HepG2 (cell line): Measurements from ENCODE around the gene RPL36. TPM values are rescaled to one million over a fixed set of nuclear protein-coding genes. Genes with fewer than 3 reads are reported as not detected.

Experiments
- ATAC-seq: fragments of 200-7000 bp; cut with Tn5 transposase; 3 replicates; pipeline ENCODE4 v1.9.1; 2020; ENCODE audit warnings: mild to moderate bottlenecking, moderate library complexity
- BruUV-seq: library from RNA; stranded (reverse); fragments of 400-500 nt; replicated peaks from 2 replicates; lab custom pipeline; 2021; lab: Mats Ljungman, UMichigan
- CTCF ChIA-PET: fragments of 300-600 bp; formaldehyde crosslinking; extraction: SDS; loops from one replicate; lab custom pipeline; 2021; ENCODE audit warnings: low total read pairs, inconsistent platforms, low intra/inter-chr PET ratio; lab: Yijun Ruan, JAX
- POLR2A ChIA-PET: fragments of 350-600 bp; sonication (Branson Sonifier 250); formaldehyde crosslinking; loops from one replicate; lab custom pipeline; 2020; ENCODE audit warnings: antibody characterized with exemption, inconsistent platforms; lab: Yijun Ruan, JAX
- DNase-seq: peaks from one replicate; pipeline ENCODE4 v3.0.0-alpha.2; 2015; ENCODE audit warnings: low spot score
- FAIRE-seq: peaks from 3 replicates; lab custom pipeline; 2011; peaks lifted over from hg19 to GRCh38; lab: Jason Lieb, UNC
- H2AFZ ChIP-seq: one replicate; pipeline ENCODE4 v1.6.1; 2011; ENCODE audit warnings: low read length, inconsistent platforms
- H3K27ac ChIP-seq: fragments of 300-600 bp; 3 replicates; pipeline ENCODE4 v1.8.0; 2011; ENCODE audit warnings: mixed run types, mild to moderate bottlenecking, mixed read lengths, low read length, inconsistent platforms; ENCODE audit not compliant: insufficient read depth; ENCODE audit errors: extremely low read length
- H3K27me3 ChIP-seq, 2 experiments: fragments of 200-600 bp in 1 of 2; 2 replicates in 1 of 2; 3 replicates in 1 of 2; pipeline versions ENCODE4 v1.6.0 to v1.8.0; 2011; ENCODE audit warnings: low read length in 2 of 2, mild to moderate bottlenecking in 2 of 2, moderate library complexity in 2 of 2, inconsistent platforms in 1 of 2; ENCODE audit not compliant: insufficient read depth in 2 of 2, control insufficient read depth in 1 of 2
- H3K36me3 ChIP-seq, 2 experiments: fragments of 200-600 bp in 1 of 2; replicated peaks in 1 of 2; 2 replicates in 1 of 2; 3 replicates in 1 of 2; pipeline versions ENCODE4 v1.5.1 to v1.8.0; 2011; ENCODE audit warnings: low read length in 2 of 2, inconsistent platforms in 1 of 2; ENCODE audit not compliant: insufficient read depth in 2 of 2, control insufficient read depth in 1 of 2
- H3K4me1 ChIP-seq: 2 replicates; pipeline ENCODE4 v1.5.1; 2012; ENCODE audit warnings: low read length, inconsistent platforms; ENCODE audit not compliant: insufficient read depth
- H3K4me2 ChIP-seq: 2 replicates; pipeline ENCODE4 v1.6.0; 2011; ENCODE audit warnings: low read depth, low read length, inconsistent platforms
- H3K4me3 ChIP-seq, 3 experiments: fragments of 200-600 bp in 1 of 3; sonication (generic), shearing (Covaris generic) in 1 of 3; replicated peaks in 1 of 3; 2 replicates each; pipeline ENCODE4 v1.5.1; 2011 to 2016; ENCODE audit warnings: low read length in 3 of 3, inconsistent platforms in 2 of 3, low read depth in 2 of 3, mild to moderate bottlenecking in 2 of 3, control low read depth in 1 of 3, mixed read lengths in 1 of 3; ENCODE audit not compliant: insufficient read depth in 1 of 3
- H3K79me2 ChIP-seq: one replicate; pipeline ENCODE4 v1.6.1; 2011; ENCODE audit warnings: low read length, inconsistent platforms; ENCODE audit not compliant: insufficient read depth
- H3K9ac ChIP-seq: 2 replicates; pipeline ENCODE4 v1.6.0; 2011; ENCODE audit warnings: mild to moderate bottlenecking, low read depth, low read length, inconsistent platforms; ENCODE audit not compliant: insufficient read depth
- H3K9me3 ChIP-seq: 2 replicates; pipeline ENCODE4 v1.5.1; 2012; ENCODE audit warnings: mild to moderate bottlenecking, low read length
- H4K20me1 ChIP-seq: 2 replicates; pipeline ENCODE4 v1.6.0; 2011; ENCODE audit warnings: inconsistent platforms, mild to moderate bottlenecking, low read length, moderate library complexity; ENCODE audit not compliant: insufficient read depth
- EZH2 ChIP-seq: conservative IDR thresholded peaks from 2 replicates; pipeline ENCODE4 v1.6.1; 2012; ENCODE audit warnings: mild to moderate bottlenecking, low read depth, low read length, moderate library complexity
- FOXA3 ChIP-seq: IDR thresholded peaks from 2 replicates; pipeline ENCODE4 v1.6.1; 2016; ENCODE audit warnings: missing genetic modification reagents, missing compliant biosample characterization
- HNRNPL ChIP-seq: fragments of 200-400 bp; formaldehyde crosslinking; IDR thresholded peaks from 2 replicates; pipeline ENCODE4 v1.6.1; 2017; ENCODE audit warnings: mild to moderate bottlenecking, low read depth, low read length
- RBM39 ChIP-seq: fragments of 200-400 bp; formaldehyde crosslinking; IDR thresholded peaks from one replicate; pipeline ENCODE4 v1.6.1; 2018; ENCODE audit warnings: antibody characterized with exemption, mild to moderate bottlenecking, low read depth, low read length; ENCODE audit not compliant: poor library complexity, severe bottlenecking
- SP140L ChIP-seq: sonication (generic); formaldehyde crosslinking; IDR thresholded peaks from 2 replicates; pipeline ENCODE4 v1.4.0; 2020; ENCODE audit warnings: missing genetic modification reagents, borderline replicate concordance
- TEF ChIP-seq: sonication (generic); formaldehyde crosslinking; IDR thresholded peaks from 2 replicates; pipeline ENCODE4 v1.5.0; 2020; ENCODE audit warnings: missing genetic modification reagents
- ZBTB20 ChIP-seq: sonication (generic); formaldehyde crosslinking; IDR thresholded peaks from 2 replicates; pipeline ENCODE4 v1.8.1; 2023; ENCODE audit warnings: missing genetic modification reagents, low read depth, mild to moderate bottlenecking, borderline replicate concordance
- ZC3H13 ChIP-seq: sonication (generic); formaldehyde crosslinking; IDR thresholded peaks from 2 replicates; pipeline ENCODE4 v1.8.1; 2023; ENCODE audit warnings: mild to moderate bottlenecking, missing genetic modification reagents, moderate library complexity
- ZNF326 ChIP-seq: sonication (generic); formaldehyde crosslinking; IDR thresholded peaks from 2 replicates; pipeline ENCODE4 v1.4.0; 2020; ENCODE audit warnings: missing genetic modification reagents, borderline replicate concordance
- ZNF331 ChIP-seq: sonication (generic); formaldehyde crosslinking; IDR thresholded peaks from 2 replicates; pipeline ENCODE4 v1.4.0; 2020; ENCODE audit warnings: missing genetic modification reagents
- WGBS: methylation state at CpG from one replicate; pipeline ENCODE4 v1.1.6; 2017; ENCODE audit warnings: low lambda C conversion rate; 5-methylcytosine and 5-hydroxymethylcytosine counted together
- in situ Hi-C: cut with HindIII; loops from 2 replicates; pipeline ENCODE4 v1.10.0; 2017; ENCODE audit warnings: low pct_unique_long_range_greater_than_20kb; ENCODE audit not compliant: extremely low pct_ligation_motif_present
- intact Hi-C: fragments of 100-400 bp; cut with micrococcal nuclease; formaldehyde crosslinking; loops from one replicate; pipeline ENCODE4 v1.10.0; 2022; ENCODE audit not compliant: unreplicated experiment
- polyA plus RNA-seq, 8 experiments: library from polyadenylated mRNA; depleted of rRNA in 3 of 8; stranded (reverse) in 7 of 8; unstranded in 1 of 8; fragments of >200 nt; fragmentation: Illumina TruSeq in 4 of 8; extraction: Trizol in 4 of 8; gene quantifications; 2 replicates each; pipeline versions ENCODE4 v1.2.1 to v1.2.3, GENCODE V29; 2011 to 2016; ENCODE audit warnings: low read depth in 4 of 8, missing spikeins in 1 of 8, mixed read lengths in 1 of 8; ENCODE audit not compliant: insufficient read depth in 1 of 8
- total RNA-seq, 5 experiments: library from RNA; depleted of rRNA; stranded (reverse); fragments of >200 nt; fragmentation: Illumina TruSeq; extraction: Trizol; gene quantifications; 2 replicates each; pipeline ENCODE4 v1.2.3, GENCODE V29; 2016; ENCODE audit warnings: low read depth in 1 of 5
- TF ChIP-seq, protein P1 (sequence below): IDR thresholded peaks from 2 replicates; pipeline ENCODE4 v1.6.1; 2016; ENCODE audit warnings: mild to moderate bottlenecking
- TF ChIP-seq, protein P2 (sequence below): sonication (generic); formaldehyde crosslinking; IDR thresholded peaks from 2 replicates; pipeline ENCODE4 v1.4.0; 2020; ENCODE audit warnings: missing genetic modification reagents

Gene RPL36
- total and polyA plus RNA-seq, 2 of the 13 experiments (the other 11 are each of a cell fraction or from before 2014, with no cell fraction given): 706 to 740 TPM

DNA sequence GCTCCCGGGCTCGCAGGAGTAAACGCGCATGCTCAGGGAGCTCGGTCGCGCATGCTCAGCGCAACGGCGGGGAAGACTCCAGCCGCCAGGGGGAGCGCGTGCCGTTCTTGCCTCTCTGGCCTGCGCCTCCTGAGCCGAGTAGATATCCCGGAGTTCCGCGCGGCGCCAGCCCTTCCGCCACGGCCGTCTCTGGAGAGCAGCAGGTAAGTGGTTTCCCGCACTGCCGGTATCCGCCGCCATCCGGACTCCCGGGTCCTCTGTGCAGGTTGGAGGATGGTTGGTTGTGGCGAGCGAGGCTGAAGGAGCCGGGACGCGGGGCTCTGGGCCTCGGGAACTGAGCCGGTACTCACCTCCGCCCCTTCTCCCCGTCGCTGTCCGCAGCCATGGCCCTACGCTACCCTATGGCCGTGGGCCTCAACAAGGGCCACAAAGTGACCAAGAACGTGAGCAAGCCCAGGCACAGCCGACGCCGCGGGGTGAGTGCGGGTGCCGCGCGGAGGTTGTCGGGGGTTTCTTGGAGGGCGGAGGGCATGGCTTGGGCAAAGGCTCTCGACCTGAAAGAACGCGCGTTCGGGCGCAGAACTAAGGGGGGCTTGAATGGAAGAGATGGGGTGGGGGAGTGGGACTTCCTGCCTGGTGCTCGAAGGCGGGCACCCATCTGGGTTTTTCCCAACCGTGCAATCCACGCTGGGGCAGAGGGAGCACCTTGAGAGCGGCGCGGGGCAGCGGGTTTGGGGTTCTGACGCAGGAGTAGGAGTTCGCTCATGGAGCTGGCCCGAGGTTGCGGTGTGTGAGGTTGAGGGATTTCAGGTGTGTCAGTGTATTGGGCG is at the start of gene RPL36 (continued):
- TF ChIP-seq ZBTB20 (CRISPR knock-in tag) (peak; percentile 22; the same call in 1 of the 2 replicates), SP140L (no peak), ZNF331 (CRISPR knock-in tag) (peak; percentile 77; the same call in 1 of the 2 replicates), ZC3H13 (CRISPR knock-in tag) (peak; percentile 49; the same call in 1 of the 2 replicates), ZNF326 (CRISPR knock-in tag) (no peak), EZH2 (no peak)
- TF ChIP-seq, protein P1, sequence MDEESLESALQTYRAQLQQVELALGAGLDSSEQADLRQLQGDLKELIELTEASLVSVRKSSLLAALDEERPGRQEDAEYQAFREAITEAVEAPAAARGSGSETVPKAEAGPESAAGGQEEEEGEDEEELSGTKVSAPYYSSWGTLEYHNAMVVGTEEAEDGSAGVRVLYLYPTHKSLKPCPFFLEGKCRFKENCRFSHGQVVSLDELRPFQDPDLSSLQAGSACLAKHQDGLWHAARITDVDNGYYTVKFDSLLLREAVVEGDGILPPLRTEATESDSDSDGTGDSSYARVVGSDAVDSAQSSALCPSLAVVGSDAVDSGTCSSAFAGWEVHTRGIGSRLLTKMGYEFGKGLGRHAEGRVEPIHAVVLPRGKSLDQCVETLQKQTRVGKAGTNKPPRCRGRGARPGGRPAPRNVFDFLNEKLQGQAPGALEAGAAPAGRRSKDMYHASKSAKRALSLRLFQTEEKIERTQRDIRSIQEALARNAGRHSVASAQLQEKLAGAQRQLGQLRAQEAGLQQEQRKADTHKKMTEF (CRISPR knock-in tag): peak; percentile 93
- TF ChIP-seq, all 625 proteins: peak for 348

GRCh38 chr19:5641171-5641570 is 48.9 kb upstream of the RPL36 start:
- H3K27ac ChIP-seq: no peak overlapping the region
- POLR2A ChIA-PET: interaction anchor here (2.5 kb wide), 1 partner anchor 18 kb away, joined by 13 read pairs; the partner anchor contains the start of genes SAFB and SAFB2
- DNase-seq (no peak), ATAC-seq (no peak), FAIRE-seq (no peak)
- H3K4me3 ChIP-seq: no peak overlapping the region
- peaks cover 31 to 72% of the 10 kb centered on the region in 2 experiments for H3K36me3 ChIP-seq
- no peaks in the 10 kb centered on the region for H3K9me3 ChIP-seq
- no peak overlapping the region for H3K9ac ChIP-seq
- peaks cover 56% of the 10 kb centered on the region for H4K20me1 ChIP-seq
- in situ Hi-C loops (no loop called here), intact Hi-C loops (no loop called here)
- peaks cover 23% of the 10 kb centered on the region for H3K4me1 ChIP-seq
- no peak overlapping the region for H2AFZ ChIP-seq
- BruUV-seq: no TSS peak
- no peaks in the 10 kb centered on the region for H3K27me3 ChIP-seq
- CTCF ChIA-PET: no interaction called here
- 99% methylated on average over 4 of the region's 4 CpGs for WGBS
- H3K79me2 ChIP-seq: peaks cover 75% of the 10 kb centered on the region
- H3K4me2 ChIP-seq: no peak overlapping the region
- TF ChIP-seq RBM39 (no peak), FOXA3 (no peak), TEF (CRISPR knock-in tag) (no peak), HNRNPL (no peak)
- TF ChIP-seq, protein P2, sequence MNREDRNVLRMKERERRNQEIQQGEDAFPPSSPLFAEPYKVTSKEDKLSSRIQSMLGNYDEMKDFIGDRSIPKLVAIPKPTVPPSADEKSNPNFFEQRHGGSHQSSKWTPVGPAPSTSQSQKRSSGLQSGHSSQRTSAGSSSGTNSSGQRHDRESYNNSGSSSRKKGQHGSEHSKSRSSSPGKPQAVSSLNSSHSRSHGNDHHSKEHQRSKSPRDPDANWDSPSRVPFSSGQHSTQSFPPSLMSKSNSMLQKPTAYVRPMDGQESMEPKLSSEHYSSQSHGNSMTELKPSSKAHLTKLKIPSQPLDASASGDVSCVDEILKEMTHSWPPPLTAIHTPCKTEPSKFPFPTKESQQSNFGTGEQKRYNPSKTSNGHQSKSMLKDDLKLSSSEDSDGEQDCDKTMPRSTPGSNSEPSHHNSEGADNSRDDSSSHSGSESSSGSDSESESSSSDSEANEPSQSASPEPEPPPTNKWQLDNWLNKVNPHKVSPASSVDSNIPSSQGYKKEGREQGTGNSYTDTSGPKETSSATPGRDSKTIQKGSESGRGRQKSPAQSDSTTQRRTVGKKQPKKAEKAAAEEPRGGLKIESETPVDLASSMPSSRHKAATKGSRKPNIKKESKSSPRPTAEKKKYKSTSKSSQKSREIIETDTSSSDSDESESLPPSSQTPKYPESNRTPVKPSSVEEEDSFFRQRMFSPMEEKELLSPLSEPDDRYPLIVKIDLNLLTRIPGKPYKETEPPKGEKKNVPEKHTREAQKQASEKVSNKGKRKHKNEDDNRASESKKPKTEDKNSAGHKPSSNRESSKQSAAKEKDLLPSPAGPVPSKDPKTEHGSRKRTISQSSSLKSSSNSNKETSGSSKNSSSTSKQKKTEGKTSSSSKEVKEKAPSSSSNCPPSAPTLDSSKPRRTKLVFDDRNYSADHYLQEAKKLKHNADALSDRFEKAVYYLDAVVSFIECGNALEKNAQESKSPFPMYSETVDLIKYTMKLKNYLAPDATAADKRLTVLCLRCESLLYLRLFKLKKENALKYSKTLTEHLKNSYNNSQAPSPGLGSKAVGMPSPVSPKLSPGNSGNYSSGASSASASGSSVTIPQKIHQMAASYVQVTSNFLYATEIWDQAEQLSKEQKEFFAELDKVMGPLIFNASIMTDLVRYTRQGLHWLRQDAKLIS (CRISPR knock-in tag): no peak
